ENCODE results near the gene OR4E1.

Gene OR4E1

DNA sequence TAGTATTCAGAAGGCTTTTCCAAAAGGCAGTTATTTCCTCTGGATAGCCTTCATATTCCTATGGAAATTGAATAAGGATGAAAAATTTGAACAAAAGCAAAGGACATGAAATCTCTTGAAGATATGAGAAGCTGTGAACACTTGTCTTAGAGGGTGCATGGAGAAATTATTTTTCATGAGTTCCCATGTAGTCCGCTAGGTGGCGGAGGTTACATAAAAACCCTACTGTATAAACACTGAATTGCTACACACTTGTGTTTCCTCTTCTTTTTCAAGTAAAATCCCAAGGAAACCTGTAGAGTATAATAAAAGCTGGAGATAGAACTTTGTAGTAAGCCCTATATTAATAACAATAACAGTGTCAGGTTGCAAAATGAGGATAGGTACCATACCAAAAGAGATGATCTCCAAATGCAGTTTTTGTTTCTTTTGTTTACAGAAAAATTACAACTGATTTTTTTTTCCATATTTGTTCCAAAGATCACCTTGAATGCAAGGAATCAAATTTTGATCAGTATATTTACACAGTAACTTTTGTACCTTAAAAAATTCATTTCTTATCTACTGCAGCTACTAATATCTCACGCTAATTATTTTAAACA is 37.8 kb upstream of the OR4E1 start:
- Histone ChIP-seq H3K4me2 (ENCODE audit: low read length) (no peak overlapping the region), H2AFZ (no peak overlapping the region), H3K79me2 (no peaks in the 10 kb centered on the region), H3K9ac (no peak overlapping the region), H3K27ac (no peak overlapping the region), H3K4me1 (no peaks in the 10 kb centered on the region), H3K27me3 (ENCODE audit: control insufficient read depth, insufficient read depth, low read length) (no peaks in the 10 kb centered on the region), H3K4me3 (ENCODE audit: low read depth, low read length) (no peak overlapping the region), H3K36me3 (ENCODE audit: control insufficient read depth, insufficient read depth, low read length) (no peaks in the 10 kb centered on the region), H3K9me3 (ENCODE audit: control insufficient read depth, low read length) (no peaks in the 10 kb centered on the region)
- peak; percentile 62 for TF ChIP-seq CTCF (IDR thresholded peaks at IDR 0.05)

DNA sequence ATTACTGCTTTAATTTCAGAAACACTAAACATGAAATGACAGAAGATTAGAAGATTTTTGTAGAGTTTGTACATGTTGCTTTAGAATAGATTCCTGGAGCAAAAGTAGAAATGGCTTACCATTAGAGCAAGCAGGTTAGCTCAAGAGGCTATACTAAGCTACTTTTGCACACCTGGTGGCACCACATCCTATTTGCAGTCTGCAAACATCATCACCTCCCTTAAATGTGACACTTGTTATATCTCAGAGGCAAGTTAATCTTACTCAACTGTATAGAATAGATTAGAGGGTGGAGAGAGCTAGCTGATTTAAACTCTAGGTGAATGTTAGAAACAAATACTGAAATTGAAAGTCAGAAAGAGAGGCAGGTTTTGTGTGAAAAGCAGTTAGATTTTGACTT is 30.7 kb upstream of the OR4E1 start:
- Histone ChIP-seq H3K27me3 (ENCODE audit: control insufficient read depth, insufficient read depth, low read length) (no peaks in the 10 kb centered on the region), H3K4me3 (ENCODE audit: low read depth, low read length) (no peak overlapping the region), H3K36me3 (ENCODE audit: control insufficient read depth, insufficient read depth, low read length) (no peaks in the 10 kb centered on the region), H3K4me2 (ENCODE audit: low read length) (no peak overlapping the region), H3K27ac (no peak overlapping the region), H3K4me1 (no peaks in the 10 kb centered on the region), H3K9me3 (ENCODE audit: control insufficient read depth, low read length) (no peaks in the 10 kb centered on the region), H3K9ac (no peak overlapping the region), H3K79me2 (no peaks in the 10 kb centered on the region), H2AFZ (no peak overlapping the region)
- TF ChIP-seq CTCF (IDR thresholded peaks at IDR 0.05): no peak

GRCh38 chr14:21703357-21704326 is 30.0 kb upstream of the OR4E1 start:
- H3K9ac ChIP-seq: no peak overlapping the region
- no peaks in the 10 kb centered on the region for H3K9me3 ChIP-seq (ENCODE audit: control insufficient read depth, low read length)
- H3K79me2 ChIP-seq: no peaks in the 10 kb centered on the region
- H3K4me3 ChIP-seq (ENCODE audit: low read depth, low read length): no peak overlapping the region
- H3K4me2 ChIP-seq (ENCODE audit: low read length): no peak overlapping the region
- no peak overlapping the region for H2AFZ ChIP-seq
- no peaks in the 10 kb centered on the region for H3K36me3 ChIP-seq (ENCODE audit: control insufficient read depth, insufficient read depth, low read length)
- H3K27ac ChIP-seq: no peak overlapping the region
- no peaks in the 10 kb centered on the region for H3K4me1 ChIP-seq
- no peaks in the 10 kb centered on the region for H3K27me3 ChIP-seq (ENCODE audit: control insufficient read depth, insufficient read depth, low read length)
- no peak for TF ChIP-seq CTCF (IDR thresholded peaks at IDR 0.05)

- no peak overlapping the region for H3K9ac ChIP-seq
- H3K27me3 ChIP-seq (ENCODE audit: control insufficient read depth, insufficient read depth, low read length): no peaks in the 10 kb centered on the region
- H3K4me2 ChIP-seq (ENCODE audit: low read length): no peak overlapping the region
- TF ChIP-seq CTCF (IDR thresholded peaks at IDR 0.05): no peak
- H3K36me3 ChIP-seq (ENCODE audit: control insufficient read depth, insufficient read depth, low read length): no peaks in the 10 kb centered on the region
- H3K9me3 ChIP-seq (ENCODE audit: control insufficient read depth, low read length): no peaks in the 10 kb centered on the region
- no peaks in the 10 kb centered on the region for H3K4me1 ChIP-seq
- H3K79me2 ChIP-seq: no peaks in the 10 kb centered on the region
- no peak overlapping the region for H3K4me3 ChIP-seq (ENCODE audit: low read depth, low read length)
- H2AFZ ChIP-seq: no peak overlapping the region
- H3K27ac ChIP-seq: no peak overlapping the region
Measured at GRCh38 chr14:21702316-21702715, 28.7 kb upstream of the OR4E1 start.
